SK-N-MC (cell line): ENCODE results near the gene KDM2A.

Source experiments
- DNase-seq: peaks from one replicate; pipeline ENCODE4 v3.0.0-alpha.2; 2011; ENCODE audit warnings: low read depth, low spot score
- H3K27ac ChIP-seq: fragments of 200-600 bp; sonication (generic); 2 replicates; pipeline ENCODE4 v1.5.1; 2016; ENCODE audit warnings: mixed run types
- H3K36me3 ChIP-seq: fragments of 200-600 bp; sonication (generic); 2 replicates; pipeline ENCODE4 v1.6.1; 2017; ENCODE audit warnings: antibody characterized with exemption, low read length, mixed read lengths; ENCODE audit not compliant: insufficient read depth
- H3K4me3 ChIP-seq: fragments of 200-600 bp; sonication (generic); 2 replicates; pipeline ENCODE4 v1.5.1; 2016
- H3K9ac ChIP-seq: fragments of 200-600 bp; sonication (generic); 2 replicates; pipeline ENCODE4 v1.8.0; 2017; ENCODE audit warnings: mixed run types, mixed read lengths; ENCODE audit not compliant: insufficient read length
- H3K9me3 ChIP-seq: fragments of 200-600 bp; sonication (generic); 2 replicates; pipeline ENCODE4 v1.6.1; 2017; ENCODE audit warnings: low read depth, mild to moderate bottlenecking, antibody characterized with exemption, low read length, moderate library complexity, mixed read lengths
- EZH2 ChIP-seq: fragments of 200-600 bp; sonication (generic); IDR thresholded peaks from one replicate; pipeline ENCODE4 v1.6.1; 2017; ENCODE audit warnings: antibody characterized with exemption
- FOXP2 ChIP-seq: optimal IDR thresholded peaks from 2 replicates; pipeline ENCODE3; 2011; ENCODE audit warnings: mild to moderate bottlenecking, moderate library complexity; ENCODE audit not compliant: insufficient read depth; ENCODE audit errors: extremely low read length, control extremely low read depth
- POLR2AphosphoS5 ChIP-seq: IDR thresholded peaks from 2 replicates; pipeline ENCODE4 v1.6.1; 2012; ENCODE audit warnings: mild to moderate bottlenecking, low read depth, low read length, borderline replicate concordance

Gene KDM2A

DNA sequence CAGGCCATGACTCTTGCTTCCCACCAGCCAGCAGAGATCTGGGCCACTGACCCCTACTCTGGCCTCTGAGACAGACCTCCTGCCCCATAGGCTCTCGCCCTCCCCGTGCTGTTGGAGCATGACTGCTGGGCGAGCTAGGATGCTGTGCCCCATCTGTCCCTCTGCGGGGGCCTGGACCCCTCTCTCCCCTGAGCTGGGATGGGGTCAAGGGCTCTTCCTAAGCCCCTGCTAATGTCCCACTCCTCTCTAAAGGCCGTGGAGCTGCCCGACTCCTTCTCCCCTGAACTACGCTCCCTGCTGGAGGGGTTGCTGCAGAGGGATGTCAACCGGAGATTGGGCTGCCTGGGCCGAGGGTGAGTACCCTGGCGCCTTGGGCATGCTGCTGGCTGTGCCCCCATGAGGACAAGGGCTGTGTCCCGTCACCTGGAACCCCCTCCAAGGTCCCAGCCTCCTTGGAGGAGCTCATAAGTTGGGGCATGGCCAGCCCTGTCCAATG lies 163.9 kb downstream of the KDM2A start:
- Histone ChIP-seq H3K36me3 (peaks cover 58% of the 10 kb centered on the region), H3K4me3 (no peak overlapping the region), H3K27ac (no peak overlapping the region), H3K9ac (no peak overlapping the region), H3K9me3 (no peaks in the 10 kb centered on the region)
- no peak for TF ChIP-seq POLR2AphosphoS5
- no peak for TF ChIP-seq FOXP2
- no peak for TF ChIP-seq EZH2
- no peak for DNase-seq

DNA sequence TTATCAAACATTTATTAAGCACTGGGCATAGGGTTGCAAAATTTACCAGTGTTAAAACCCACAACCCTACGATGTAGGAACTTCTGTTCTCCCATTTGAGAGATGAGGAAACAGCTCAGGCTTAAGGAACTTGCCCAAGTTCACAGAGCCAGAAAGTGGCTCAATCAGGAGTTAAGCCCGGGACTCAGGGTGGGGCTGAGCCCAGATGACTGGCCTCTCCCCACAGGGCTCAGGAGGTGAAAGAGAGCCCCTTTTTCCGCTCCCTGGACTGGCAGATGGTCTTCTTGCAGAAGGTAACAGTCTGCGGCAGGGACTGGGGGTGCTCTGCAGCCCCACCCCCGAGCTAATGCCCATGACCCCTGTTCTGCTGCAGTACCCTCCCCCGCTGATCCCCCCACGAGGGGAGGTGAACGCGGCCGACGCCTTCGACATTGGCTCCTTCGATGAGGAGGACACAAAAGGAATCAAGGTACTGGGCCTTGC lies 164.5 kb downstream of the KDM2A start:
- no peak overlapping the region for H3K4me3 ChIP-seq
- no peaks in the 10 kb centered on the region for H3K9me3 ChIP-seq
- no peak for DNase-seq
- H3K36me3 ChIP-seq: peaks cover 56% of the 10 kb centered on the region
- no peak overlapping the region for H3K9ac ChIP-seq
- no peak for TF ChIP-seq POLR2AphosphoS5
- TF ChIP-seq FOXP2: no peak
- TF ChIP-seq EZH2: no peak
- peak overlapping the region; percentile 19; the same call in 1 of the 2 replicates for H3K27ac ChIP-seq

DNA sequence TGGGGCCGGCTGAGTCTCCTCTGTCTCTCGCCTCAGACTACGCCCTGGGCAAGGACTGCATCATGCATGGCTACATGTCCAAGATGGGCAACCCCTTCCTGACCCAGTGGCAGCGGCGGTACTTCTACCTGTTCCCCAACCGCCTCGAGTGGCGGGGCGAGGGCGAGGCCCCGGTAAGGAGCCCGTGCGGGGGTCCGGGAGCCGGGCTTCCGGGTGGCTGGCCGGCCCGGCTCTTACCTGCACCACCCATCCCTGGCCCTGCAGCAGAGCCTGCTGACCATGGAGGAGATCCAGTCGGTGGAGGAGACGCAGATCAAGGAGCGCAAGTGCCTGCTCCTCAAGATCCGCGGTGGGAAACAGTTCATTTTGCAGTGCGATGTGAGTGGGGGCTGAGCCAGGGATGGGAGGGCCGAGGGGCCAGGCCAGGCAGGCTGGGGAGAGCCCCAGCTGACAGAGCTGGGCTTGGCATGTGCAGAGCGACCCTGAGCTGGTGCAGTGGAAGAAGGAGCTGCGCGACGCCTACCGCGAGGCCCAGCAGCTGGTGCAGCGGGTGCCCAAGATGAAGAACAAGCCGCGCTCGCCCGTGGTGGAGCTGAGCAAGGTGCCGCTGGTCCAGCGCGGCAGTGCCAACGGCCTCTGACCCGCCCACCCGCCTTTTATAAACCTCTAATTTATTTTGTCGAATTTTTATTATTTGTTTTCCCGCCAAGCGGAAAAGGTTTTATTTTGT lies 165.9 kb downstream of the KDM2A start:
- Histone ChIP-seq H3K27ac (0 out of 2 replicates have a peak overlapping the region, but pooled peaks have one; percentile 9), H3K36me3 (peaks cover 45% of the 10 kb centered on the region), H3K4me3 (no peak overlapping the region), H3K9me3 (no peaks in the 10 kb centered on the region), H3K9ac (no peak overlapping the region)
- TF ChIP-seq EZH2 (no peak), POLR2AphosphoS5 (no peak), FOXP2 (no peak)
- DNase-seq: no peak

DNA sequence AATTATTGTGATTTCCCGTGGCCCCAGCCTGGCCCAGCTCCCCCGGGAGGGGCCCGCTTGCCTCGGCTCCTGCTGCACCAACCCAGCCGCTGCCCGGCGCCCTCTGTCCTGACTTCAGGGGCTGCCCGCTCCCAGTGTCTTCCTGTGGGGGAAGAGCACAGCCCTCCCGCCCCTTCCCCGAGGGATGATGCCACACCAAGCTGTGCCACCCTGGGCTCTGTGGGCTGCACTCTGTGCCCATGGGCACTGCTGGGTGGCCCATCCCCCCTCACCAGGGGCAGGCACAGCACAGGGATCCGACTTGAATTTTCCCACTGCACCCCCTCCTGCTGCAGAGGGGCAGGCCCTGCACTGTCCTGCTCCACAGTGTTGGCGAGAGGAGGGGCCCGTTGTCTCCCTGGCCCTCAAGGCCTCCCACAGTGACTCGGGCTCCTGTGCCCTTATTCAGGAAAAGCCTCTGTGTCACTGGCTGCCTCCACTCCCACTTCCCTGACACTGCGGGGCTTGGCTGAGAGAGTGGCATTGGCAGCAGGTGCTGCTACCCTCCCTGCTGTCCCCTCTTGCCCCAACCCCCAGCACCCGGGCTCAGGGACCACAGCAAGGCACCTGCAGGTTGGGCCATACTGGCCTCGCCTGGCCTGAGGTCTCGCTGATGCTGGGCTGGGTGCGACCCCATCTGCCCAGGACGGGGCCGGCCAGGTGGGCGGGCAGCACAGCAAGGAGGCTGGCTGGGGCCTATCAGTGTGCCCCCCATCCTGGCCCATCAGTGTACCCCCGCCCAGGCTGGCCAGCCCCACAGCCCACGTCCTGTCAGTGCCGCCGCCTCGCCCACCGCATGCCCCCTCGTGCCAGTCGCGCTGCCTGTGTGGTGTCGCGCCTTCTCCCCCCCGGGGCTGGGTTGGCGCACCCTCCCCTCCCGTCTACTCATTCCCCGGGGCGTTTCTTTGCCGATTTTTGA lies 166.8 kb downstream of the KDM2A start:
- H3K27ac ChIP-seq: peak overlapping the region; percentile 97
- H3K9me3 ChIP-seq: no peaks in the 10 kb centered on the region
- no peak overlapping the region for H3K9ac ChIP-seq
- DNase-seq: no peak
- peaks cover 43% of the 10 kb centered on the region for H3K36me3 ChIP-seq
- TF ChIP-seq EZH2 (no peak), FOXP2 (no peak), POLR2AphosphoS5 (no peak)
- no peak overlapping the region for H3K4me3 ChIP-seq

DNA sequence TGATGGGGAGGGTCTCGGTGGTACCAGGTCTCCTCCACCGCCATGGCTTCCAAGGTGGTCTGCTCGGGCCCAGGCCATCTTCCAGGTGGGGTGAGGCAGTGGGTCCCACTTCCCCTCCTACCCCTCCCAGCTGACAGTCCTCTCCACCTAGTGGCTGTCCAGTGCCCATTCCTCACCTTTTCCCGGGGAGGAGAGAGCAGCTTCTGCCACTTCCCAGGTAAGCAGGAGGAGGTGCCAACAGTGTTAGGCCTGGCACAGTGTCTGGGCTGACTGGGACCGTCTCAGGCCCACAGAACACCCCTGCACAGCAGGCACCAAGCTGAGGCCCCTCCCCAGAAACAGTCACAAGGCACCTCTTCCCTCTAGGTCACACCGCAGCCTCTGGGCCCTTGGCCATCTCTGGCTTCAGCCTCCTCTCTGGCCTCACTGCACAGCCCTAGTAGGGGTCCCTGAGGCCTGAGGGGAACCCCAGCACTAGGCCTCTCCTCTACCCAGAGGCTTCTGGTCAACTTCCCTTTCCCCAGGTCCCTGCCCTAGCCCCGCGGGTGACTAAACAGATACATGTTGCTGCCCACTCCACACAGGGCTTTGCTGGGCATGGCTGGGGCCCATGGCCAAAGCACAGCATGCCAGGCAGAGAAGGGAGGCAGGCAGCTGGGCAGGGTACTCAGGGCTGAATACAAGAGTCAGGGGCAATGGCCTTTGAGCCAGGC lies 167.7 kb downstream of the KDM2A start:
- H3K36me3 ChIP-seq: peaks cover 43% of the 10 kb centered on the region

DNA sequence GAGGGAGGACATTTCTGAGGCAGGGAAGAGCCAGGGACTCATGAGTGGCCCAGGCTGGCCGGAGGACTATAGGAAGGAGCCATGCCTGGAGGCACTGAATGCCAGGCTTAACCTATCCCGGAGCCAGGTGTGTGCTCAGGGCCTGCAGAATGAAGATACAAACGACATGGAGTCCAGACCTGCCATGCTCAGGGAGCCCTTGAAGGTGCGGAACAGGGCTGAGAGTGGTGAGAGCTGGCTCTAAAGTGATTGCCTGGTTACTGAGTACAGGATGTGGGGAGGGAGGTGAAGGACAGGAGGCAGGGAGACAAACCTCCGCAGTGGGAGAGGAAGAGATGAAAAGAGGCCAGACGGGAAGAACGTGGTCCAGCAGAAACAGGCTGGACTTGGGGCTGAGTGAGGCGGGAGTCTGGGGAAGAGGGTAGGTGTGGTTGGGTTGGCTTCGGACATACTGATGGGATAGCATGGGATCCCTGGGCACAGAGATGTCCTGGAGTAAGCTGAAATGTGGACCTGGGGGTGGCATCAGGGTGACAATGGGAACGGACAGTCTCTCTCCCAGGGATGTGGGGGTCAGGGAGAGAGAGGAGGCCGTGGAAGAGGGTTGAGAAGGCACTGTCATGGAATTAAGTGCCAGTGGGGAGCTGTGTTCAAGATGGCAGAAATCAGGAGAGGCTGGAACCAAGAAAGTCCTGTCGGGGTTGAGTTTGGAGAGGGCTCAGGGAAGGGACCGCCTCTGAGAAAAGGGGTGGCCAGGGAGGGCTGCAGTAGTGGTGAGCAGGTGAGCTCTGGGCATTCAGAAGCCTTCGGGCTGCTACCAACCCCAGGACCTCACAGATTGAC lies 168.5 kb downstream of the KDM2A start:
- H3K4me3 ChIP-seq: peak overlapping the region; percentile 86
- peak overlapping the region; percentile 74 for H3K9ac ChIP-seq
- H3K27ac ChIP-seq: peak overlapping the region; percentile 97
- H3K9me3 ChIP-seq: no peaks in the 10 kb centered on the region
- no peak for TF ChIP-seq EZH2
- no peak for TF ChIP-seq FOXP2
- TF ChIP-seq POLR2AphosphoS5: no peak; the same call in 1 of the 2 replicates
- peaks cover 43% of the 10 kb centered on the region for H3K36me3 ChIP-seq
- DNase-seq: no peak

More for the DNA sequence above, 167.7 kb downstream of the KDM2A start:
- H3K9ac ChIP-seq: peak overlapping the region; percentile 22
- TF ChIP-seq POLR2AphosphoS5 (no peak; the same call in 1 of the 2 replicates), FOXP2 (no peak), EZH2 (no peak)
- H3K9me3 ChIP-seq: no peaks in the 10 kb centered on the region
- no peak overlapping the region for H3K4me3 ChIP-seq
- no peak for DNase-seq
- peak overlapping the region; percentile 97 for H3K27ac ChIP-seq

DNA sequence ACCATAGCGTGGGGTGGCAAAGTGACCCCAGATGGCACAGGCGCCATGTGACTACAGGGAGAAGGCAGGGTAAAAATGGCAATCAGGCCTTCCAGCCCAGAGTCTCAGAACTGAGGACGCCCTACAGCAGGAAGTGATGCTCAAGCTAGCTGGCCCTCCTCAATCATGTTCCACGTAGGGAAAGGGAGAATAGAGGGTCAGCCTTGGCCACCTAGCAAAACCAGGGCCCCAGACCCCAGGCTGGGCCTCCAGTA lies 169.1 kb downstream of the KDM2A start:
- peak overlapping the region; percentile 74 for H3K9ac ChIP-seq
- DNase-seq: no peak
- H3K36me3 ChIP-seq: peaks cover 43% of the 10 kb centered on the region

More for the DNA sequence above, 169.1 kb downstream of the KDM2A start:
- no peak for TF ChIP-seq POLR2AphosphoS5
- no peak for TF ChIP-seq FOXP2
- TF ChIP-seq EZH2: no peak
- peak overlapping the region; percentile 86 for H3K4me3 ChIP-seq
- H3K27ac ChIP-seq: peak overlapping the region; percentile 97
- no peaks in the 10 kb centered on the region for H3K9me3 ChIP-seq
